H1 (cell line): Measurements from ENCODE around the gene RDH11. TPM values are rescaled to one million over a fixed set of nuclear protein-coding genes. Genes with fewer than 3 reads are reported as not detected.

Source experiments
- CTCF ChIA-PET: fragments of 300-600 bp; sonication (Branson Sonifier 250); formaldehyde crosslinking; loops from one replicate; lab custom pipeline; 2021; ENCODE audit not compliant: partially characterized antibody; lab: Charles Lee
- POLR2A ChIA-PET: fragments of 300-600 bp; sonication (Branson Sonifier 250); formaldehyde crosslinking; loops from one replicate; lab custom pipeline; 2021; ENCODE audit warnings: inconsistent platforms; ENCODE audit not compliant: partially characterized antibody; lab: Charles Lee
- DNase-seq, 2 experiments: peaks; one replicate each; pipeline versions ENCODE4 v3.0.0 to v3.0.0-alpha.2; 2010 to 2022; ENCODE audit warnings: low spot score in 2 of 2, low read depth in 1 of 2, mixed read lengths in 1 of 2
- FAIRE-seq: peaks from 2 replicates; lab custom pipeline; 2011; peaks lifted over from hg19 to GRCh38; lab: Jason Lieb, UNC
- H2AFZ ChIP-seq: 2 replicates; pipeline ENCODE4 v1.8.1; 2012; ENCODE audit warnings: low read length, inconsistent platforms
- H2AK5ac ChIP-seq: 2 replicates; pipeline ENCODE4 v1.6.1; 2013; ENCODE audit warnings: low read depth, low read length
- H2BK120ac ChIP-seq: replicated peaks from 2 replicates; pipeline ENCODE3; 2013; ENCODE audit warnings: low read depth, low read length, inconsistent platforms
- H2BK12ac ChIP-seq: 2 replicates; pipeline ENCODE4 v1.6.1; 2013; ENCODE audit warnings: low read depth, low read length
- H2BK15ac ChIP-seq: 2 replicates; pipeline ENCODE4 v1.6.1; 2013; ENCODE audit warnings: low read length
- H2BK20ac ChIP-seq: 2 replicates; pipeline ENCODE4 v1.6.1; 2013; ENCODE audit warnings: low read length
- H2BK5ac ChIP-seq: 2 replicates; pipeline ENCODE4 v1.6.1; 2013; ENCODE audit warnings: low read depth, low read length
- H3K14ac ChIP-seq: 2 replicates; pipeline ENCODE4 v1.6.1; 2013; ENCODE audit warnings: inconsistent platforms; ENCODE audit not compliant: insufficient read length
- H3K18ac ChIP-seq: 2 replicates; pipeline ENCODE4 v1.6.1; 2013; ENCODE audit warnings: low read length; ENCODE audit errors: extremely low read depth
- H3K23ac ChIP-seq: 2 replicates; pipeline ENCODE4 v1.6.1; 2013; ENCODE audit warnings: inconsistent platforms; ENCODE audit not compliant: insufficient read length
- H3K23me2 ChIP-seq: 2 replicates; pipeline ENCODE4 v1.6.1; 2013; ENCODE audit warnings: low read depth, low read length
- H3K27ac ChIP-seq: 2 replicates; pipeline ENCODE4 v1.6.1; 2011; ENCODE audit warnings: low read depth, low read length, inconsistent platforms
- H3K27me3 ChIP-seq, 4 experiments: replicated peaks in 1 of 4; 1 replicate in 1 of 4; 2 replicates in 3 of 4; pipeline versions ENCODE4 v1.6.1 to v1.8.1; 2011 to 2013; ENCODE audit warnings: low read length in 3 of 4, mild to moderate bottlenecking in 3 of 4, inconsistent platforms in 2 of 4, mixed read lengths in 2 of 4, moderate library complexity in 1 of 4; ENCODE audit not compliant: control insufficient read depth in 3 of 4, insufficient read depth in 3 of 4; ENCODE audit errors: extremely low read depth in 1 of 4
- H3K36me3 ChIP-seq, 4 experiments: 2 replicates each; pipeline versions ENCODE4 v1.6.1 to v1.8.1; 2011 to 2013; ENCODE audit warnings: mild to moderate bottlenecking in 4 of 4, low read length in 3 of 4, moderate library complexity in 2 of 4, control low read depth in 1 of 4, inconsistent platforms in 1 of 4; ENCODE audit not compliant: insufficient read depth in 4 of 4, control insufficient read depth in 2 of 4
- H3K4ac ChIP-seq: replicated peaks from 2 replicates; pipeline ENCODE3; 2013; ENCODE audit warnings: low read length, low read depth, mixed read lengths, inconsistent platforms; ENCODE audit not compliant: insufficient read length
- H3K4me1 ChIP-seq, 4 experiments: replicated peaks in 1 of 4; 1 replicate in 1 of 4; 2 replicates in 3 of 4; pipeline versions ENCODE4 v1.6.1 to v1.8.1; 2011 to 2013; ENCODE audit warnings: low read length in 3 of 4, inconsistent platforms in 2 of 4, mixed read lengths in 1 of 4; ENCODE audit not compliant: insufficient read depth in 4 of 4, control insufficient read depth in 3 of 4
- H3K4me2 ChIP-seq, 2 experiments: 2 replicates each; pipeline versions ENCODE4 v1.6.1 to v1.8.1; 2011 to 2013; ENCODE audit warnings: low read depth in 2 of 2, low read length in 2 of 2, control low read depth in 1 of 2, inconsistent platforms in 1 of 2, mild to moderate bottlenecking in 1 of 2; ENCODE audit not compliant: insufficient read depth in 1 of 2
- H3K4me3 ChIP-seq, 4 experiments: fragments of 200-600, 300-600 bp in 1 of 4; sonication (generic), shearing (Covaris generic), sonication (Bioruptor Twin) in 1 of 4; 2 replicates each; pipeline versions ENCODE4 v1.5.1 to v1.8.1; 2011 to 2016; ENCODE audit warnings: low read length in 4 of 4, low read depth in 3 of 4, control low read depth in 2 of 4, inconsistent platforms in 2 of 4, mild to moderate bottlenecking in 2 of 4, mixed read lengths in 1 of 4, moderate library complexity in 1 of 4; ENCODE audit not compliant: insufficient read depth in 2 of 4; ENCODE audit errors: extremely low read depth in 1 of 4
- H3K56ac ChIP-seq: replicated peaks from 2 replicates; pipeline ENCODE3; 2013; ENCODE audit warnings: low read depth, mild to moderate bottlenecking, mixed read lengths, low read length, inconsistent platforms; ENCODE audit not compliant: insufficient read length
- H3K79me1 ChIP-seq: 2 replicates; pipeline ENCODE4 v1.6.1; 2013; ENCODE audit warnings: low read depth, low read length, control low read depth
- H3K79me2 ChIP-seq, 2 experiments: 2 replicates each; pipeline versions ENCODE4 v1.6.1 to v1.8.1; 2012 to 2013; ENCODE audit warnings: low read length in 2 of 2, mild to moderate bottlenecking in 2 of 2, inconsistent platforms in 1 of 2; ENCODE audit not compliant: insufficient read depth in 2 of 2, control insufficient read depth in 1 of 2
- H3K9ac ChIP-seq, 4 experiments: replicated peaks in 1 of 4; 1 replicate in 1 of 4; 2 replicates in 3 of 4; pipeline versions ENCODE4 v1.6.1 to v1.8.1; 2011 to 2013; ENCODE audit warnings: low read depth in 3 of 4, low read length in 3 of 4, control low read depth in 2 of 4, mild to moderate bottlenecking in 2 of 4, moderate library complexity in 2 of 4, inconsistent platforms in 1 of 4; ENCODE audit errors: extremely low read depth in 1 of 4
- H3K9me3 ChIP-seq, 2 experiments: 2 replicates each; pipeline versions ENCODE4 v1.6.1 to v1.8.1; 2012 to 2013; ENCODE audit warnings: mild to moderate bottlenecking in 2 of 2, moderate library complexity in 2 of 2, control low read depth in 1 of 2, inconsistent platforms in 1 of 2, low read depth in 1 of 2, low read length in 1 of 2, mixed read lengths in 1 of 2; ENCODE audit not compliant: insufficient read depth in 2 of 2
- H4K20me1 ChIP-seq, 2 experiments: replicated peaks in 1 of 2; 2 replicates each; pipeline versions ENCODE3 to v1.8.1; 2011 to 2013; ENCODE audit warnings: inconsistent platforms in 2 of 2, low read length in 2 of 2, mild to moderate bottlenecking in 1 of 2; ENCODE audit not compliant: insufficient read depth in 2 of 2, control insufficient read depth in 1 of 2
- H4K5ac ChIP-seq: 2 replicates; pipeline ENCODE4 v1.6.1; 2013; ENCODE audit warnings: low read length, low read depth, mixed read lengths, inconsistent platforms; ENCODE audit not compliant: insufficient read length
- H4K8ac ChIP-seq: 2 replicates; pipeline ENCODE4 v1.8.0; 2013; ENCODE audit warnings: mild to moderate bottlenecking, moderate library complexity, low read length, inconsistent platforms; ENCODE audit not compliant: insufficient read depth; ENCODE audit errors: extremely low read depth
- H4K91ac ChIP-seq: replicated peaks from 2 replicates; pipeline ENCODE3; 2013; ENCODE audit warnings: low read length, mixed read lengths, inconsistent platforms; ENCODE audit not compliant: insufficient read length
- POU5F1 ChIP-seq: IDR thresholded peaks from 2 replicates; pipeline ENCODE4 v1.6.1; 2011; ENCODE audit warnings: low read depth, mild to moderate bottlenecking, low read length, moderate library complexity
- RNF2 ChIP-seq: fragments of 200-900, 300-1000 bp; sonication (generic); IDR thresholded peaks from 2 replicates; pipeline ENCODE4 v1.7.1; 2016; ENCODE audit warnings: borderline replicate concordance, low read depth, mild to moderate bottlenecking, antibody characterized with exemption, low read length; ENCODE audit not compliant: poor library complexity, severe bottlenecking; ENCODE audit errors: missing control alignments
- SP1 ChIP-seq: IDR thresholded peaks from 2 replicates; pipeline ENCODE4 v1.6.1; 2011; ENCODE audit warnings: low read depth, low read length
- WGBS, 2 experiments: shearing (Covaris generic) in 1 of 2; methylation state at CpG; one replicate each; pipeline versions ENCODE4 v1.1.6 to v1.1.7; 2013 to 2015; ENCODE audit warnings: low lambda C conversion rate in 2 of 2, mixed read lengths in 2 of 2, inconsistent platforms in 1 of 2, low coverage in 1 of 2, missing lambda C conversion rate in 1 of 2; ENCODE audit not compliant: insufficient replicate concordance in 2 of 2, insufficient coverage in 1 of 2, insufficient read length in 1 of 2; ENCODE audit errors: extremely low coverage in 1 of 2, missing lambda C conversion rate in 1 of 2; 5-methylcytosine and 5-hydroxymethylcytosine counted together
- polyA plus RNA-seq, 7 experiments: library from polyadenylated mRNA; depleted of rRNA in 3 of 7; stranded (reverse) in 5 of 7; unstranded in 2 of 7; fragments of >200 nt in 5 of 7; fragments of 200-250 nt in 2 of 7; gene quantifications; 1 replicate in 5 of 7; 2 replicates in 1 of 7; 4 replicates in 1 of 7; pipeline versions ENCODE4 v1.2.1 to v1.2.3, GENCODE V29; 2011 to 2013; ENCODE audit warnings: missing spikeins in 2 of 7, mixed read lengths in 2 of 7
- total RNA-seq: library from RNA; stranded (reverse); fragmentation: NEBNext Ultra II Directional; extraction: Animal tissue kit (Norgen Biotek cat#: 25700); gene quantifications from 2 replicates; pipeline ENCODE4 v1.2.1, GENCODE V29; 2021
- TF ChIP-seq, protein P1 (sequence below): IDR thresholded peaks from 2 replicates; pipeline ENCODE4 v1.6.1; 2012; ENCODE audit warnings: inconsistent platforms

RDH11 gene
- total and polyA plus RNA-seq, 2 of the 8 experiments (the other 6 are each of a cell fraction or from before 2014, with no cell fraction given): 104 to 117 TPM

DNA sequence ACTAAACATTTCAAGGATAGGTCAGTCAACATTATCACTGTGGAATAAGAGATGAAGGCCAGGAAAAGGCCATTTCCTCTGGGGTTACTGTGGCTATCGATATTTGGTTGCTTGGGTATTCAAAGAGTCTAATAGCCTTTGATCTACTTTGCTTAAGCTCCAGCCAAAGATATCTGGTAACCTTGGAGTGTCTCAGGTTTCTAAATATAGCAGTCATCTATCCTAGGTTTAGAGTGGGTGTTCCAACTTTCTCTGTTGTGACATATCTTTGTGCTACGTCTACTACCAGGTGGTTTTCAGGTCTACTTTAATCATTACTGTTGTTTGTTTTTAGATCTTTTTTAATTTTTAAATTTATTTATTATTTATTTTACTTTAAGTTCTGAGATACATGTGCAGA lies 48.5 kb upstream of the RDH11 start:
- no peak overlapping the region for H4K8ac ChIP-seq
- H3K18ac ChIP-seq: no peak overlapping the region
- H3K9me3 ChIP-seq: no peaks in the 10 kb centered on the region
- H2AFZ ChIP-seq: no peak overlapping the region
- 84% methylated on average over 2 of the region's 2 CpGs; no CpG with 5 or more reads in 1 of the 2 experiments for WGBS, 2 experiments
- H3K23ac ChIP-seq: no peak overlapping the region
- H3K4ac ChIP-seq: no peak overlapping the region
- H2BK120ac ChIP-seq: no peak overlapping the region
- no peak overlapping the region for H3K4me3 ChIP-seq
- CTCF ChIA-PET: interaction anchor here (1.5 kb wide), 1 partner anchor 11 kb away, joined by 4 read pairs; no protein-coding TSS in a partner anchor
- POLR2A ChIA-PET: interaction anchor here (1.5 to 1.6 kb wide), 2 partner anchors 9 to 15 kb away, joined by 3 to 4 read pairs; no protein-coding TSS in a partner anchor
- FAIRE-seq (no peak), DNase-seq (no peak)
- H4K20me1 ChIP-seq: no peaks in the 10 kb centered on the region
- H2BK5ac ChIP-seq: no peak overlapping the region
- no peaks in the 10 kb centered on the region for H3K27me3 ChIP-seq
- H3K4me1 ChIP-seq: no peaks in the 10 kb centered on the region
- H3K4me2 ChIP-seq: no peak overlapping the region
- H2BK15ac ChIP-seq: no peak overlapping the region
- no peak overlapping the region for H3K14ac ChIP-seq
- no peak overlapping the region for H3K9ac ChIP-seq
- no peaks in the 10 kb centered on the region for H3K79me1 ChIP-seq
- H3K36me3 ChIP-seq: peaks cover 0 to 13% (median 9%) of the 10 kb centered on the region in 4 experiments; a peak in 5 of 8 replicates
- H3K27ac ChIP-seq: no peak overlapping the region
- no peak overlapping the region for H4K5ac ChIP-seq
- H3K79me2 ChIP-seq: no peaks in the 10 kb centered on the region
- H2BK12ac ChIP-seq: no peak overlapping the region
- no peaks in the 10 kb centered on the region for H3K23me2 ChIP-seq
- H2BK20ac ChIP-seq: no peak overlapping the region
- H3K56ac ChIP-seq: no peak overlapping the region
- H2AK5ac ChIP-seq: no peak overlapping the region
- no peak overlapping the region for H4K91ac ChIP-seq
- no peak for TF ChIP-seq RNF2
- TF ChIP-seq, protein P1, sequence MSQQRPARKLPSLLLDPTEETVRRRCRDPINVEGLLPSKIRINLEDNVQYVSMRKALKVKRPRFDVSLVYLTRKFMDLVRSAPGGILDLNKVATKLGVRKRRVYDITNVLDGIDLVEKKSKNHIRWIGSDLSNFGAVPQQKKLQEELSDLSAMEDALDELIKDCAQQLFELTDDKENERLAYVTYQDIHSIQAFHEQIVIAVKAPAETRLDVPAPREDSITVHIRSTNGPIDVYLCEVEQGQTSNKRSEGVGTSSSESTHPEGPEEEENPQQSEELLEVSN: no peak
- TF ChIP-seq POU5F1: no peak
- TF ChIP-seq SP1: no peak
- TF ChIP-seq, all 59 proteins: peak for 0
